GM23248 (cell line): ENCODE results near the gene ZNF189. TPM values are rescaled to one million over a fixed set of nuclear protein-coding genes. Genes with fewer than 3 reads are reported as not detected.

Experiments used
- DNase-seq: peaks from one replicate; pipeline ENCODE4 v3.0.0-alpha.2; 2015
- H2AFZ ChIP-seq: fragments of 200-600 bp; sonication (generic); 2 replicates; pipeline ENCODE4 v1.6.1; 2016; ENCODE audit warnings: antibody characterized with exemption
- H3F3A ChIP-seq: fragments of 200-600 bp; sonication (generic); 2 replicates; pipeline ENCODE4 v1.6.1; 2016; ENCODE audit warnings: mild to moderate bottlenecking, antibody characterized with exemption, mixed run types; ENCODE audit not compliant: insufficient read depth
- H3K27ac ChIP-seq: fragments of 200-600 bp; sonication (generic); 2 replicates; pipeline ENCODE4 v1.5.1; 2016; ENCODE audit warnings: mild to moderate bottlenecking
- H3K27me3 ChIP-seq: fragments of 200-600 bp; sonication (generic); replicated peaks from 2 replicates; pipeline ENCODE4 v1.6.1; 2016; ENCODE audit warnings: mild to moderate bottlenecking; ENCODE audit not compliant: insufficient read depth
- H3K36me3 ChIP-seq: fragments of 200-600 bp; sonication (generic); 2 replicates; pipeline ENCODE4 v1.6.1; 2016; ENCODE audit warnings: low read depth, mild to moderate bottlenecking
- H3K4me1 ChIP-seq: fragments of 200-600 bp; sonication (generic); 2 replicates; pipeline ENCODE4 v1.6.1; 2016; ENCODE audit warnings: mild to moderate bottlenecking; ENCODE audit not compliant: insufficient read depth
- H3K4me2 ChIP-seq: fragments of 200-600 bp; sonication (generic); one replicate; pipeline ENCODE4 v1.6.1; 2016; ENCODE audit warnings: mild to moderate bottlenecking; ENCODE audit not compliant: unreplicated experiment
- H3K4me3 ChIP-seq: fragments of 200-600 bp; sonication (generic); 2 replicates; pipeline ENCODE4 v1.5.1; 2016; ENCODE audit warnings: mild to moderate bottlenecking
- H3K79me2 ChIP-seq: fragments of 200-600 bp; sonication (generic); 2 replicates; pipeline ENCODE4 v1.6.1; 2016; ENCODE audit warnings: mild to moderate bottlenecking; ENCODE audit not compliant: insufficient read depth
- H3K9ac ChIP-seq: fragments of 200-600 bp; sonication (generic); 2 replicates; pipeline ENCODE4 v1.6.1; 2016; ENCODE audit warnings: mild to moderate bottlenecking
- H3K9me2 ChIP-seq: fragments of 200-600 bp; sonication (generic); 2 replicates; pipeline ENCODE4 v1.6.1; 2016; ENCODE audit warnings: mixed run types, mild to moderate bottlenecking, moderate library complexity; ENCODE audit not compliant: insufficient read depth
- H3K9me3 ChIP-seq: fragments of 200-600 bp; sonication (generic); one replicate; pipeline ENCODE4 v1.6.1; 2017; ENCODE audit warnings: low read depth
- H4K20me1 ChIP-seq: fragments of 200-600 bp; sonication (generic); 2 replicates; pipeline ENCODE4 v1.6.0; 2016; ENCODE audit not compliant: insufficient read depth
- EZH2 ChIP-seq: fragments of 200-600 bp; sonication (generic); IDR thresholded peaks from 2 replicates; pipeline ENCODE4 v1.6.1; 2018; ENCODE audit warnings: antibody characterized with exemption, mild to moderate bottlenecking; ENCODE audit not compliant: insufficient read depth, poor library complexity, severe bottlenecking
- EZH2phosphoT487 ChIP-seq: fragments of 200-600 bp; sonication (generic); IDR thresholded peaks from 2 replicates; pipeline ENCODE4 v1.6.1; 2018; ENCODE audit warnings: antibody characterized with exemption, moderate library complexity, mild to moderate bottlenecking, low read depth; ENCODE audit not compliant: insufficient read depth
- WGBS, 2 experiments: methylation state at CpG; one replicate each; pipeline ENCODE4 v1.1.6; 2015 to 2017; ENCODE audit warnings: low lambda C conversion rate in 2 of 2, low coverage in 1 of 2; ENCODE audit errors: missing lambda C conversion rate in 2 of 2; 5-methylcytosine and 5-hydroxymethylcytosine counted together
- in situ Hi-C: fragments of 300-500 bp; cut with MboI; formaldehyde crosslinking; loops from 2 replicates; pipeline ENCODE4 v1.15.0; 2020
- polyA plus RNA-seq: library from polyadenylated mRNA; unstranded; fragments of >200 nt; fragmentation: Nextera tagmentation; extraction: Ambion mirVana; gene quantifications from 2 replicates; pipeline ENCODE4 v1.2.1, GENCODE V29; 2016
- total RNA-seq: library from RNA; depleted of rRNA; stranded (reverse); fragments of >200 nt; shearing (Covaris generic); gene quantifications from 2 replicates; pipeline ENCODE4 v1.2.3, GENCODE V29; 2014

ZNF189 gene
- total and polyA plus RNA-seq, 2 experiments from 2014 or later: 7.0 to 10.2 TPM

GRCh38 chr9:101419863-101420262, 21.2 kb downstream of the ZNF189 start:
- H3K4me2 ChIP-seq: no peak overlapping the region
- 50 to 59% methylated on average over 2 of the region's 2 CpGs for WGBS, 2 experiments
- H3K4me1 ChIP-seq: peaks cover 5% of the 10 kb centered on the region; the same call in 1 of the 2 replicates
- H3K9ac ChIP-seq: no peak overlapping the region
- no peak overlapping the region for H3K4me3 ChIP-seq
- no peaks in the 10 kb centered on the region for H3K9me2 ChIP-seq
- no peaks in the 10 kb centered on the region for H4K20me1 ChIP-seq
- H3K27me3 ChIP-seq: 0 out of 2 replicates have a peak, but pooled peaks cover 2% of the 10 kb centered on the region
- no peak overlapping the region for H2AFZ ChIP-seq
- no peak overlapping the region for H3K27ac ChIP-seq
- no peaks in the 10 kb centered on the region for H3K79me2 ChIP-seq
- TF ChIP-seq EZH2: no peak
- no peak for TF ChIP-seq EZH2phosphoT487
- peaks cover 25% of the 10 kb centered on the region for H3F3A ChIP-seq
- H3K36me3 ChIP-seq: no peaks in the 10 kb centered on the region
- in situ Hi-C loops: no loop called here
- no peaks in the 10 kb centered on the region for H3K9me3 ChIP-seq
- no peak for DNase-seq

DNA sequence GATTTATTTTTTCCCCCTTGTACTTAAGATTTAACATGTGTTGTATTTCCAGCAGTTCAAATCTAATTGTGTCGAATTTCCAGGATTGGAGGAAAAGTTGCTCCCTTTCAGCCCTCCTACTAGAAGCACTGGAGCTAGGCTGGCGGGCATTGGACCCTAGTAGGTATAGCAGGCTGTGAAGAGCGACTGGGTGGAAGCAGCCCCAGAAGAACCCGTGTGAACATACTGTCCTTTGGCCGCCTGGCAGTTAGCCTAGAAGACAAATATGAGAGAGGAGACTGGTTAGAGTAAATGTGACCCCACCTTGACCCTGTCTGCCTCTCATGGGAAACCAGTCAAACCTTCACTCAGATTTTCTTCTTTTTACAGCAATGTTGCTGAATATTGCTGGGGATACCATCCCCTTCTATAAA, 23.0 kb downstream of the ZNF189 start:
- H3K4me3 ChIP-seq: no peak overlapping the region
- no peaks in the 10 kb centered on the region for H3K9me3 ChIP-seq
- no peak overlapping the region for H3K9ac ChIP-seq
- no peaks in the 10 kb centered on the region for H3K36me3 ChIP-seq
- no peaks in the 10 kb centered on the region for H3K9me2 ChIP-seq
- 0 out of 2 replicates have a peak, but pooled peaks cover 2% of the 10 kb centered on the region for H3K27me3 ChIP-seq
- no peak for TF ChIP-seq EZH2
- TF ChIP-seq EZH2phosphoT487: no peak
- H2AFZ ChIP-seq: no peak overlapping the region
- no peak for DNase-seq
- H3K27ac ChIP-seq: no peak overlapping the region
- H3K79me2 ChIP-seq: no peaks in the 10 kb centered on the region
- H3K4me2 ChIP-seq: no peak overlapping the region
- 43 to 52% methylated on average over 5 of the region's 5 CpGs for WGBS, 2 experiments
- H3K4me1 ChIP-seq: peaks cover 5% of the 10 kb centered on the region; the same call in 1 of the 2 replicates
- H3F3A ChIP-seq: peaks cover 25% of the 10 kb centered on the region
- in situ Hi-C loops: no loop called here
- H4K20me1 ChIP-seq: no peaks in the 10 kb centered on the region

- Histone ChIP-seq H3F3A (no peaks in the 10 kb centered on the region), H3K9me2 (no peaks in the 10 kb centered on the region), H2AFZ (no peak overlapping the region), H4K20me1 (no peaks in the 10 kb centered on the region), H3K27me3 (peaks cover 10% of the 10 kb centered on the region), H3K27ac (no peak overlapping the region), H3K36me3 (no peaks in the 10 kb centered on the region), H3K9ac (no peak overlapping the region), H3K4me1 (no peaks in the 10 kb centered on the region), H3K4me2 (no peak overlapping the region), H3K4me3 (no peak overlapping the region), H3K9me3 (no peaks in the 10 kb centered on the region), H3K79me2 (no peaks in the 10 kb centered on the region)
- no peak for TF ChIP-seq EZH2phosphoT487
- TF ChIP-seq EZH2: no peak
- WGBS, 2 experiments: 56 to 64% methylated on average over 8 of the region's 8 CpGs
- in situ Hi-C loops: no loop called here
- no peak for DNase-seq
These were observed 28.7 kb downstream of the ZNF189 start for GRCh38 chr9:101427358-101427757.

DNA sequence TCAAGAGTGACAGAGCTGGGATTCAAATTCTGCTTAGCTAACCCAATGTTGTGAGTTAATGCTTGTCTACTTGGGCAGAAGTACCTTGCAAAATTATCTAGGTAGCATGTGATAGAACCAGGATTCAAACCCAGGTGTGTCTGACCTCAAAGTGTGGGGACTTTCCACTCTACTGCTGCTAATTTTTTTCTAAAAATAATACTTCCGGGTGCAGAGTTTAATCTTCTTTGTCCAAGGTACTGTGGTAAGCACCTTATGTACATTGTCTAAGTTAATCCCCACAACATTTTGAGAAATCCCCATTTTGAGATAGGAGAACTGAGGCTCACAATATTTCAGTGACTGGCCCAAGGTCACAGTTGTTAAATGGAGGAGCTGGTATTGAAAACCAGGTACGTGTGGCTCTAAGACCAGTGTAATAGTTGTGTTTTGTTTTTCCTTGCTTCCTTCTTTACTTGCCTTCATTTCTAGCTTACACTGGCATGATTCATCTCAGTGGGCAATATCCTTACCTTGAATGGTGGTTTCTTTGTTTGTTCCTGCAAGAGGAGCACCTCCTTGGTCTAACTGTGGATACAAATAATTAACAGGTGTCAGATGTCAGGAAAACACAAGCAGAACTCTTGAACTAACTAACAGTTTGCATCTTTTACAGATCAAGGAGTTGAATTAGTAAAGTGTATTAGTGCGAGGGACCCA, 29.5 kb downstream of the ZNF189 start:
- Histone ChIP-seq H3K4me1 (no peaks in the 10 kb centered on the region), H4K20me1 (no peaks in the 10 kb centered on the region), H3K9me2 (no peaks in the 10 kb centered on the region), H3K36me3 (no peaks in the 10 kb centered on the region), H3K9me3 (no peaks in the 10 kb centered on the region), H3K9ac (no peak overlapping the region), H2AFZ (no peak overlapping the region), H3K27me3 (peaks cover 11% of the 10 kb centered on the region), H3K4me2 (no peak overlapping the region), H3F3A (no peaks in the 10 kb centered on the region), H3K27ac (no peak overlapping the region), H3K79me2 (no peaks in the 10 kb centered on the region), H3K4me3 (no peak overlapping the region)
- in situ Hi-C loops: no loop called here
- WGBS, 2 experiments: 41 to 44% methylated on average over 3 of the region's 3 CpGs
- TF ChIP-seq EZH2phosphoT487 (no peak), EZH2 (no peak)
- DNase-seq: no peak

DNA sequence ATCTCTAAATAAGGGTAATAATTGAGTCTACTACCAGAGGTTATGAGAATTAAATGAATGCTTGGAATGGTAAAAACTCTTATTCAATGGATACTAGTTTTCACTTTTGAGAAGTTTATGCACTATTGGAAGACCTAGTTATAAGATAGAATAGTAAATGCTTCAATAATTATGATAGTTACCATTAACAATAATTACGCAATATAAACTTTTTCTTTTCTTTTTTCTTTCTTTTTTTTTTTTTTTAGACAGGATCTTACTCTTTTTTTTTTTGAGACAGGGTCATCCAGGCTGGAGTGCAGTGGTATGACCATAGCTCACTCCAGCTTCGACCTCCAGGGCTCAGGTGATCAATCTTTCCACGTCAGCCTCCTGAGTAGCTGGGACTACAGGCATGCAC, 30.3 kb downstream of the ZNF189 start:
- in situ Hi-C loops: no loop called here
- H3K9ac ChIP-seq: no peak overlapping the region
- 32 to 34% methylated on average over 3 of the region's 3 CpGs for WGBS, 2 experiments

More for the DNA sequence above, 30.3 kb downstream of the ZNF189 start:
- no peaks in the 10 kb centered on the region for H4K20me1 ChIP-seq
- TF ChIP-seq EZH2 (no peak), EZH2phosphoT487 (no peak)
- H3K4me3 ChIP-seq: no peak overlapping the region
- H3F3A ChIP-seq: no peaks in the 10 kb centered on the region
- H3K36me3 ChIP-seq: no peaks in the 10 kb centered on the region
- peaks cover 11% of the 10 kb centered on the region for H3K27me3 ChIP-seq
- no peak overlapping the region for H3K4me2 ChIP-seq
- no peak overlapping the region for H2AFZ ChIP-seq
- no peaks in the 10 kb centered on the region for H3K9me2 ChIP-seq
- DNase-seq: no peak
- no peaks in the 10 kb centered on the region for H3K79me2 ChIP-seq
- H3K27ac ChIP-seq: no peak overlapping the region
- H3K9me3 ChIP-seq: no peaks in the 10 kb centered on the region
- no peaks in the 10 kb centered on the region for H3K4me1 ChIP-seq
